NCI-H2029 (cell line): ENCODE data around the gene SRC.
"Not testable (repeated sequence)": the region's sequence is repeated elsewhere in the genome, so short reads cannot be mapped to it uniquely, and the experiment has no call there.

Experiments
- DNase-seq: peaks from one replicate; lab custom pipeline; 2025; lab: John Stamatoyannopoulos, UW

Gene SRC

GRCh38 chr20:37363221-37364012 lies 17.5 kb downstream of the SRC start:
- DNase-seq: no peak

GRCh38 chr20:37364013-37364926 lies 18.3 kb downstream of the SRC start:
- DNase-seq: no peak

GRCh38 chr20:37364927-37365272 lies 19.0 kb downstream of the SRC start:
- DNase-seq: no peak

DNA sequence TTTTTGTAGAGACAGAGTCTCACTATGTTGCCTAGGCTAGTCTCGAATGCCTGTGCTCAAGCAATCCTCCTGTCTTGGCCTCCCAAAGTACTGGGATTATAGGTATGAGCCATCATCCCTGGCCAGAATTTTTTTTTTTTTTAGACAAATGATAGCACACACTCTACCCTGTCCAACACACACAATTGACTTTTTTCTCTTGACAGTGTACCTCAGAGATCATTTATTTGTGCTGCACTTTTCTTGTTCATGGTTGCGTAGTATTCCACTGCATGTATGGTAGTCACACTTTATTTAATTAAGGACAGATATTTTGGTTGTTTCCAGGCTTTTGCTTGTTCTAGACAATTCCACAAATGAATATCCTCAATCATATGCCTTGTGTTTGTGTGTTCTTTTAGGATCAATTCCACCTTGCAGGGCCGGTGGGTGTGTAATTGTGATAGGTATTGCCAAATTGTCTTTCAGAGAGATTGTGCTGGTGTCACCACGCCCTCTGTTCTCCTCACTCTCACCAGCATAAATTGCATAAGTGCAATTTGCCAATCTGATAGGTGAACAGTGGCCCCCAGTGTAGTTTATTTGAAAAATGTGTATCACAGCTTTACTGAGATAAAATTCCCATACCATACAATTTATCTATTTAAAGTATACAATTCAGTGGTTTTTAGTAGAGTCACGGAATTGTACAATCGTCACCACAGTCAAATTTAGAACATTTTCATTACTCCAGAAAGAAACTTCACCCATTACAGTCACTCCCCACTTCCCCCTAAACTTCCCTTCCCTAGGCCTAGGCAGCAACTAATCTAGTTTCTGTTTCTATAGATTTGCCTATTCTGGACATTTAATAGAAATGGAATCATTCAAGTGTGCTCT lies 20.1 kb downstream of the SRC start:
- DNase-seq: no peak

DNA sequence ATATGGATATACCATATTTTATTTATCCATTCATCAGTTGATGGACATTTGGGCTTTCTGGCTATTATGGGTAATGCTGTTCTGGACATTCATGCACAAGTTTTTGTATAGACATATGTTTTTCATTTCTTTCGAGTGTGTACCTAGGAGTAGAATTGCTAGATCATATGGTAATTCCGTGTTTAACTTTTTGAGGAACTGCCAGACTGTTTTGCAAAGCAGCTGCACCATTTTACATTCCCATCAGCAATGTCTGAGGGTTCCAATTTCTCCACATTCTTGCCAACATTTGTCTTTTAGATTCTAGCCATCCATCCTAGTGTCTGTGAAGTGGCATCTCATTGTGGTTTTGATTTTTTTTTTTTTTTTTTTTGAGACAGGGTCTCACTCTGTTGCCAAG lies 20.8 kb downstream of the SRC start:
- DNase-seq: no peak

DNA sequence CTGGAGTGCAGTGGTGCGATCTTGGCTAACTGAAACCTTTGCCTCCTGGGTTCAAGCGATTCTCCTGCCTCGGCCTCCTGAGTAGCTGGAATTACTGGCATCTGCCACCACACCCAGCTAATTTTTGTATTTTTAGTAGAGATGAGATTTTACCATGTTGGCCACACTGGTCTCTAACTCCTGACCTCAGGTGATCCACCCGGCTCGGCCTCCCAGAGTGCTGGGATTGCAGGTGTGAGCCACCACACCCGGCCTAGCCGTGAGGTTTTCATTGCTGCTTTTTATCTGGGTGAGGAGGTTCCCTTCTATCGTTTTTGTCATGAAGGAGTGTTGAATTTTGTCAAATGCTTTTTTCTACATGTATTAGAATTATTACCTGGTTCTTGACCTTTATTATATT lies 23.9 kb downstream of the SRC start:
- no peak for DNase-seq

DNA sequence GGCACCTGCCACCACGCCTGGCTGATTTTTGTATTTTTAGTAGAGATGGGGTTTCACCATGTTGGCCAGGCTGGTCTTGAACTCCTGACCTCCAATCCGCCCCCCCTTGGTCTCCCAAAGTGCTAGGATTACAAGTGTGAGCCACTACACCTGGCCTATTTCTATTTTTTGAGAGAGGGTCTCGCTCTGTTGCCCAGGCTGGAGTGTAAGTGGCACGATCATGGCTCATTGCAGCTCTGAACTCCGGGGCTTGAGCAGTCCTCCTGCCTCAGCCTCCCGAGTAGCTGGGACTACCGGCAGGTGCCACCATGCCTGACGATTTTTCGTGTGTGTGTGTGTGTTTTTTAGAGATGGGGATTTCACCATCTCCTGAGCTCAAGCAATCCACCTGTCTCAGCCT lies 25.9 kb downstream of the SRC start:
- not testable (repeated sequence) for DNase-seq

DNA sequence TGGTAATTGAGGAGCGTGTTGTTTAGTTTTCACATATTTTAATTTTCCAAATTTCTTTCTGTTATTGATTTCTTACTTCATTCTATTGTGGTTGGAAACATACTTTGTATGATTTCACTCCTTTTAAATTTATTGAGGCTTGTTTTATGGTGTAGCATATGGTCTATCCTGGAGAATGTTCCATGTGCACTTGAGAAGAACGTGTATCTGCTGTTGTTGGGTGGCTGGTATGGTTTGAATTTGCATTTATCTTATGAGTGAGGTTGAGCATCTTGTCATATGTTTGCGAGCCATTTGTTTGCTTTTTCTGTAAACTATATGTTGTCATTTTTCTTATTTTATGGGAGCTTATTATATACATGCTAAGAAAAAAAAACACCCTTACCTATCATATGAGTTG lies 26.5 kb downstream of the SRC start:
- DNase-seq: no peak

- no peak for DNase-seq
Measured at GRCh38 chr20:37373020-37373598, 27.2 kb downstream of the SRC start.

DNA sequence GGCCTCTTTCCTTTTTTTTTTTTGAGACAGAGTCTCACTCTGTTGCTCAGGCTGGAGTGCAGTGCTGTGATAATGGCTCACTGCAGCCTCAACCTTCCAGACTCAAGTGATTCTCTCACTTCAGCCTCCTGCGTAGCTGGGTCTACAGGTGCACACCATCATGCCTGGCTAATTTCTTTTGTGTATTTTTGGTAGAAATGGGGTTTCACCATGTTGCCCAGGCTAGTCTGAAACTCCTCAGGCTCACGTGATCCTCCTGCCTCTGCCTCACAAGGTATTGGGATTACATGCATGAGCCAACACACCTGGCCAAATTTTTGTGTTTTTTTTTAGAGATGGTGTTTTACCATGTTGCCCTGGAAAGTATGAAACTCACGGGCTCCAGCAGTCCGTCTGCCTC lies 29.3 kb downstream of the SRC start:
- no peak for DNase-seq

GRCh38 chr20:37376324-37376723 lies 30.4 kb downstream of the SRC start:
- DNase-seq: no peak

DNA sequence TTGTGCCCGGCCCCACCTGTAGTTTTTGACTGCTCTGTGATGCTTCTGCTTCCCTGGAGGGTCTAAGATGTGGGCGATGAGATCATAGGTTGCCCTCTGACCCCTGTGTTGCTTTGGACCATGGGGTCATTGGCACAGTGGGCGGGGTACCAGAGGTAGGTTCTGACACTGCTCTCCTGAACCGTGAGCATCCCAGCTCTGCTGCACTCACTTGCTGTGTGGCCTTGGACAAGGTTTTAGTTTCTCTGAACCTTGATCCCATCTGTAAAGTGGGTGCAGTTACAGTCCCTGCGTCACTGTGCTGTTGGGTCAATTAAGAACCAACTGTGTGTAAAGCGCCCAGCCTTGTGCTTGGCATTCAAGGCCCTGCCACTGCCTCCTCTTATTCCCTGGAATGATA lies 30.9 kb downstream of the SRC start:
- no peak for DNase-seq

- no peak for DNase-seq
Measured at GRCh38 chr20:37377346-37378081, 31.6 kb downstream of the SRC start.

DNA sequence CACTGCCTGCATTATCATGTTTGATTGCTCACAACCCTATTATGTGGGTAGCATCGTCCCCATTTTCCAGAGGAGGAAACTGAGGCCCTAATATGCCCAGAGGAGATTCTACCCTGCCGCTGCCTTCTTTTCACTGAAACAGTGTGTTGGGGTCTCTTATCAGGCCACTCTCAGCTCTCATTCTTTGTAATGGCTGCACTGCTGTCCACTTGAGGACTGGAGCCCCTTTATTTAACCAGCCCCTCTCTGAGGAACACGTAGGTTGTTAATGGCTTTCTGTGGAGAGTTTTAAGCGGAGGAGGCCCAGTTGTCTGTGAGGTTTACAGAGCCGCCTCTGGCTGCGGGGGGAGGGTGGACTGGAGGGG lies 32.5 kb downstream of the SRC start:
- no peak for DNase-seq

DNA sequence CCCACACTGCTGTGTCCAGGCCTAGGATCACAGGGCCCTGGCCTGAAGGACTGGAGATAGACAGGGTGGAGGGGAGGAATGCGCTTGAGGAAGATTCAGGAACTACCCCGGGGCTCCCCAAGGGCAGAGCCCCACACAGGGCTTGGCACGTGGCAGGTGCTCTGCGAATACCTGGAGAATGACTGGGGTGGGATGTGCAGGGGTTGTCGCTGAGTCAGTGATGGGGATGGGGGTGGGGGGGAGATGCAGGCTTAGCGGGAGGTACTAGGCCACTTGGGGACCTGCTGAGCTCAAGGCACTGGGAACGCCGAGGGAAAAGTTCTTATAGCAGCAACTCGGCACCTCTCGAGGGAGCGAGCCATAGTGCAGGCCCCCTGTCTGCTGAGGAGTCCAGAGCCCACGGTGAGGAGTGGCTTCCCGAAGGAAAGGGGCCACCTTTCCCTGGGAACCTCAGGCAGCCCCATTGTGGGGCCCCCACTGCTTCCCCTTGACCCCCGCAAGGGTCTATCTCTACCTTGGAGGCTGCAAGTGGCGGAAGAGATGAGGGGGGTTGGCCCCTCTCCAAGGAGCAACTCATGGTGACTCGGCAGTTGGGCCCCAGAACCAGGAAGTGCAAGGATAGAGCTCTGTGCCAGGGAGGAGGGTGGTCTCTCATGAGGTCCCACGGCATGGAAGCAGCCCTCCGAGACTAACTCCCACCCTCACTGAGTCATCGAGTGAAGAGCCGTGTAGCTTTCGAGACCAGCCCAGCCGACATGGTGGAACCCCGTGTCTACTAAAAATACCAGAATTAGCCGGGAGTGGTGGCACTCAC lies 33.1 kb downstream of the SRC start:
- DNase-seq: peak; percentile 16

- DNase-seq: peak; percentile 62
Measured at GRCh38 chr20:37379967-37380828, 34.3 kb downstream of the SRC start.

DNA sequence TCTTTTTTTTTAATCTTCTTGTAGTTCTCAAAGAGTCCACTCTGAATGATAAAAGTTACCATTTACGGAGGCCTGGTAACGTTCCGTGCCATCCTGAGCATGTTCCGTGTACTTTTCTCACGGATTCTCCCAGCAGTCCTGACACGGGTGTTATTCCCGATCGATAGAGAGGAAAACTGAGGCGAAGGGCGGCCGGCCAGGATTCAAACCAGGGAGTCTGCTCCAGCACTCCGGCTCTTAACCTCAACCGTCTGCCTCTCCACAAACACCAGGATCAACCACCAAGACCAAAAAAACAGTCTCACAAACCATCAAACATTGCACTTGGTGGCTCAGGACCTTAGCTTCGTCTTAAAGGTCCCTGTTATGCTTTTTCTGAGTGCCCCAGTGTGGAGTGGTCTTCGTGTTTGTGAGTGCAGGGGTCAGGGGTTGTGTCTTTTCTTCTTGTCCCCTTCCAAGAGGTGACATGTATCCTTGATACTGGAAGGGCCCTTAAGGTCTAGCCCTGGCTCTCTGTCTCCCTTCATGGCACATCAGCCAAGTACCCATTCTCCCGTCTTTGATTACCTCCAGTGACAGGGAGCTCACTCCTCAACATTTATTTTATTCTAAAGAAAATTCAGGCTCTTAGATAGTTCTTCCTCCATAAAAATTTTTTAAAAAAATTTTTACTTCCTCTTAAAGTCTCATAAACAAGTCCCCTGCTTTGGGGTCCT lies 35.1 kb downstream of the SRC start:
- no peak for DNase-seq

DNA sequence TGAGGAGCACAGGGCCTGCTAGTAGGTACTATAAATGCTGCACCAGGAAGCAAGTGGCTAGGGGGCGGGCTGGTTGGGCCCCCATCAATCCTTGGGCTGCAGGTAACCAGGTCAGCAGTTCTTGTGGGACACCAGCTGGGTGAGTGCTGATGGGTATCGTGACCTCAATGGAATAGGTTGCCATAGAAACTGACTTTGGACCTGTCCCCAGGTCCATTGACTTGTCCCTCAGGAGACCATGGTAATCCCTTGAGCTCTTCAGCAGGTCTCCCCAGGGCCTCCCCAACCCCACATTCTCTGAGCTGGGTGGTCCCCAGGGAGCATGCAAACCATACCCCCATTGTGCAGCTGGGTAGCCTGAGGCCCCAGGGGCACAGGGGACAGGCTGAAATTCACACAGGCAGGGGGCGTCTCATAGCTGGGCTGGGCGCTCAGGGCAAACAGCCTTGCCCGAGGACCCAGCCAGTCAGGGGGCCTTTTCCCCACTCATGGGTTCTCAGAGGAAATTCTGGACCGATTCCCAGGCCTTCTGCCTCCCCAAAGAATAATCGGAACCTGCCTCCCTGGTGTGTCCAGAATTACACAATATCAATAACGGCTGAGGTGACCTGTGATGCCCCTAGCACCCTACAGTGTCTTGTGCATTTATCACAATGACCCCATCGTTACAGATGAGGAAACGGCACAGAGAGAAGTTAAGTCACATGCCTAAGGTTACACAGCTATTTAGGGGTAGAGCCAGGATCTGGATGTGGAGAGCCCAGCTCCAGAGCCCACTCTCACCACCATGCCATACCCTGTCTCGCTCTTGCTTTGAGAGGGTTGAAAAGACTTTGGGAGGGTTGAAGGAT lies 35.9 kb downstream of the SRC start:
- no peak for DNase-seq
